ENCODE data around the gene PHPT1. TPM values are rescaled to one million over a fixed set of nuclear protein-coding genes. Genes with fewer than 3 reads are reported as not detected.

PHPT1 gene
- total and polyA plus RNA-seq, 2 of the 13 experiments (the other 11 are each of a cell fraction or from before 2014, with no cell fraction given), result 189 to 192 TPM

DNA sequence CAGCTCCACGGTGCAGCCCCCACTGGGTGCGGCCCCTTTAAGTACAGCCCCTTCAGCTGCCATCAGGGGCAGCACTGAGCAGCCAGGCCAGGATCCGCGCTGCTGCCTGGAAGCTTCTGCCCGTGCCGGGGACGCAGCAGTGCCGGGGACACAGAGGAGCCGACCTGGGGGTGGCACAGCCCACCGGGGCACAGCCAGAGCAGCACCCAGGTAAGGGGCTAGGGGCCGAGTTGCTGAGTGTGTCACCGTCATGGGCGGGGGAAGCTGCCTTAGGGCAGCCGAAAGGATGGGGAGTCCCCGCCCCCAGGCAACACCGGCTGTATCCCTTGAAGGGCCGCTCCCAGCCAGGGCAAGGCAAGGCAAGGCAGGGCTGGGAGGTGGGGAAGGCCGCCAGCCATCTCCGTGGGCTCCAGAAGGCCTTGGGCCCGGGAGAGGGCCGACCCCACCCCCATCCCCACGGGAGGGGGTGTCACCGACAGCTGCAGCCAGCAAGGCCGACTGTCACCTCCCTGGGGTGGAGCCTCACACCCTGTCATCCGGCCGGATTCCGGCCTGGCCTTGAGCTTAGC is 6.7 kb upstream of the PHPT1 start, which contains the start of gene AJM1 (continued):
- TF ChIP-seq ZSCAN21 (CRISPR knock-in tag; IDR thresholded peaks at IDR 0.05; ENCODE audit: borderline replicate concordance) (peak; percentile 43; the same call in 1 of the 2 replicates), ZNF589 (CRISPR knock-in tag; conservative IDR thresholded peaks at IDR 0.05) (0 out of 2 replicates have a peak, but pooled peaks have one; percentile 45), RBFOX2 (IDR thresholded peaks at IDR 0.05; ENCODE audit: low read depth, low read length) (peak; percentile 74), TBX2 (CRISPR knock-in tag; IDR thresholded peaks at IDR 0.05; ENCODE audit: borderline replicate concordance) (peak; percentile 68; the same call in 1 of the 2 replicates), NFYC (CRISPR knock-in tag; IDR thresholded peaks at IDR 0.05) (peak; percentile 8; the same call in 1 of the 2 replicates), YEATS2 (CRISPR knock-in tag; IDR thresholded peaks at IDR 0.05; ENCODE audit: borderline replicate concordance) (0 out of 2 replicates have a peak, but pooled peaks have one; percentile 20), NCOA1 (CRISPR knock-in tag; IDR thresholded peaks at IDR 0.05) (0 out of 2 replicates have a peak, but pooled peaks have one; percentile 4), KAT8 (CRISPR knock-in tag; IDR thresholded peaks at IDR 0.05) (peak; percentile 19), PCBP1 (IDR thresholded peaks at IDR 0.05; ENCODE audit: borderline replicate concordance, low read depth, low read length) (0 out of 2 replicates have a peak, but pooled peaks have one; percentile 47), THAP11 (CRISPR knock-in tag; IDR thresholded peaks at IDR 0.05) (peak; percentile 35), POGZ (CRISPR knock-in tag; IDR thresholded peaks at IDR 0.05) (peak; percentile 53; the same call in 1 of the 2 replicates), HDAC1 (CRISPR knock-in tag; IDR thresholded peaks at IDR 0.05) (peak; percentile 48; the same call in 1 of the 2 replicates), MYC (CRISPR knock-in tag; IDR thresholded peaks at IDR 0.05; ENCODE audit: borderline replicate concordance) (peak; percentile 62), PRMT3 (CRISPR knock-in tag; IDR thresholded peaks at IDR 0.05; ENCODE audit: borderline replicate concordance, low read depth) (peak; percentile 48; the same call in 1 of the 2 replicates), REPIN1 (CRISPR knock-in tag; IDR thresholded peaks at IDR 0.05; ENCODE audit: borderline replicate concordance, low read depth) (peak; percentile 61; the same call in 1 of the 2 replicates)
- TF ChIP-seq, protein P1, sequence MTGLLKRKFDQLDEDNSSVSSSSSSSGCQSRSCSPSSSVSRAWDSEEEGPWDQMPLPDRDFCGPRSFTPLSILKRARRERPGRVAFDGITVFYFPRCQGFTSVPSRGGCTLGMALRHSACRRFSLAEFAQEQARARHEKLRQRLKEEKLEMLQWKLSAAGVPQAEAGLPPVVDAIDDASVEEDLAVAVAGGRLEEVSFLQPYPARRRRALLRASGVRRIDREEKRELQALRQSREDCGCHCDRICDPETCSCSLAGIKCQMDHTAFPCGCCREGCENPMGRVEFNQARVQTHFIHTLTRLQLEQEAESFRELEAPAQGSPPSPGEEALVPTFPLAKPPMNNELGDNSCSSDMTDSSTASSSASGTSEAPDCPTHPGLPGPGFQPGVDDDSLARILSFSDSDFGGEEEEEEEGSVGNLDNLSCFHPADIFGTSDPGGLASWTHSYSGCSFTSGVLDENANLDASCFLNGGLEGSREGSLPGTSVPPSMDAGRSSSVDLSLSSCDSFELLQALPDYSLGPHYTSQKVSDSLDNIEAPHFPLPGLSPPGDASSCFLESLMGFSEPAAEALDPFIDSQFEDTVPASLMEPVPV (CRISPR knock-in tag; IDR thresholded peaks at IDR 0.05), result peak; percentile 73; the same call in 1 of the 2 replicates
- TF ChIP-seq, protein P2, sequence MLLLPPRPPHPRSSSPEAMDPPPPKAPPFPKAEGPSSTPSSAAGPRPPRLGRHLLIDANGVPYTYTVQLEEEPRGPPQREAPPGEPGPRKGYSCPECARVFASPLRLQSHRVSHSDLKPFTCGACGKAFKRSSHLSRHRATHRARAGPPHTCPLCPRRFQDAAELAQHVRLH (CRISPR knock-in tag; IDR thresholded peaks at IDR 0.05; ENCODE audit: borderline replicate concordance, low read depth), result peak; percentile 52; the same call in 1 of the 2 replicates
- TF ChIP-seq, protein P3, sequence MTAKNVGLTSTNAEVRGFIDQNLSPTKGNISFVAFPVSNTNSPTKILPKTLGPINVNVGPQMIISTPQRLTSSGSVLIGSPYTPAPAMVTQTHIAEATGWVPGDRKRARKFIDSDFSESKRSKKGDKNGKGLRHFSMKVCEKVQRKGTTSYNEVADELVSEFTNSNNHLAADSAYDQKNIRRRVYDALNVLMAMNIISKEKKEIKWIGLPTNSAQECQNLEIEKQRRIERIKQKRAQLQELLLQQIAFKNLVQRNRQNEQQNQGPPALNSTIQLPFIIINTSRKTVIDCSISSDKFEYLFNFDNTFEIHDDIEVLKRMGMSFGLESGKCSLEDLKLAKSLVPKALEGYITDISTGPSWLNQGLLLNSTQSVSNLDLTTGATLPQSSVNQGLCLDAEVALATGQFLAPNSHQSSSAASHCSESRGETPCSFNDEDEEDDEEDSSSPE (CRISPR knock-in tag; IDR thresholded peaks at IDR 0.05), result 0 out of 2 replicates have a peak, but pooled peaks have one; percentile 34
- TF ChIP-seq, protein P4, sequence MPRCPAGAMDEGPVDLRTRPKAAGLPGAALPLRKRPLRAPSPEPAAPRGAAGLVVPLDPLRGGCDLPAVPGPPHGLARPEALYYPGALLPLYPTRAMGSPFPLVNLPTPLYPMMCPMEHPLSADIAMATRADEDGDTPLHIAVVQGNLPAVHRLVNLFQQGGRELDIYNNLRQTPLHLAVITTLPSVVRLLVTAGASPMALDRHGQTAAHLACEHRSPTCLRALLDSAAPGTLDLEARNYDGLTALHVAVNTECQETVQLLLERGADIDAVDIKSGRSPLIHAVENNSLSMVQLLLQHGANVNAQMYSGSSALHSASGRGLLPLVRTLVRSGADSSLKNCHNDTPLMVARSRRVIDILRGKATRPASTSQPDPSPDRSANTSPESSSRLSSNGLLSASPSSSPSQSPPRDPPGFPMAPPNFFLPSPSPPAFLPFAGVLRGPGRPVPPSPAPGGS (CRISPR knock-in tag; IDR thresholded peaks at IDR 0.05), result 0 out of 2 replicates have a peak, but pooled peaks have one; percentile 18

Data from HepG2 (cell line).